ENCODE data around the gene IFT57. TPM values are rescaled to one million over a fixed set of nuclear protein-coding genes. Genes with fewer than 3 reads are reported as not detected.

The IFT57 gene
- total and polyA plus RNA-seq, 2 of the 8 experiments (the other 6 are each of a cell fraction or from before 2014, with no cell fraction given), result 15.1 to 27.8 TPM

- no peak for TF ChIP-seq CHD7 (IDR thresholded peaks at IDR 0.05; ENCODE audit: insufficient replicate concordance, low read length)
- no peak for TF ChIP-seq RXRA (IDR thresholded peaks at IDR 0.05; ENCODE audit: insufficient read depth, low read depth, low read length)
- no peak for TF ChIP-seq EP300 (IDR thresholded peaks at IDR 0.05; ENCODE audit: borderline replicate concordance in 1 of 2, low read depth in 2 of 2, low read length in 2 of 2)
- no peak for TF ChIP-seq SRF (IDR thresholded peaks at IDR 0.05; ENCODE audit: low read depth, low read length)
These were observed 89.2 kb downstream of the IFT57 start (continued) for GRCh38 chr3:108133048-108133369.
